KMS-11 (cell line): ENCODE data around the gene DCP2.

Experiments used
- H2AFZ ChIP-seq: fragments of 200-600 bp; sonication (generic); 2 replicates; pipeline ENCODE4 v1.6.1; 2016; ENCODE audit warnings: antibody characterized with exemption, mixed run types, low read depth
- H3K27ac ChIP-seq: fragments of 200-600 bp; sonication (generic); 2 replicates; pipeline ENCODE4 v1.6.1; 2016; ENCODE audit warnings: mild to moderate bottlenecking, mixed run types
- H3K27me3 ChIP-seq: fragments of 200-600 bp; sonication (generic); 2 replicates; pipeline ENCODE4 v1.6.1; 2017; ENCODE audit warnings: mild to moderate bottlenecking, low read depth, mixed run types, moderate library complexity; ENCODE audit not compliant: insufficient read depth
- H3K36me3 ChIP-seq: fragments of 200-600 bp; sonication (generic); 2 replicates; pipeline ENCODE4 v1.6.1; 2017; ENCODE audit warnings: mild to moderate bottlenecking, mixed run types; ENCODE audit not compliant: insufficient read depth
- H3K4me1 ChIP-seq: fragments of 200-600 bp; sonication (generic); 2 replicates; pipeline ENCODE4 v1.6.1; 2016; ENCODE audit warnings: mild to moderate bottlenecking, low read depth, mixed run types; ENCODE audit not compliant: poor library complexity, severe bottlenecking
- H3K4me2 ChIP-seq: fragments of 200-600 bp; sonication (generic); 2 replicates; pipeline ENCODE4 v1.7.0; 2016; ENCODE audit warnings: mild to moderate bottlenecking, mixed run types
- H3K4me3 ChIP-seq: fragments of 200-600 bp; sonication (generic); IDR thresholded peaks from 2 replicates; pipeline ENCODE4 v1.6.1; 2017; ENCODE audit warnings: low read depth, low read length, mixed read lengths; ENCODE audit not compliant: insufficient read depth
- H3K79me2 ChIP-seq: fragments of 200-600 bp; sonication (generic); 2 replicates; pipeline ENCODE4 v1.6.1; 2016; ENCODE audit warnings: low read depth, mixed run types; ENCODE audit not compliant: insufficient read depth
- H3K9ac ChIP-seq: fragments of 200-600 bp; sonication (generic); 2 replicates; pipeline ENCODE4 v1.6.1; 2016; ENCODE audit warnings: mild to moderate bottlenecking, mixed run types
- H4K20me1 ChIP-seq: fragments of 200-600 bp; sonication (generic); 2 replicates; pipeline ENCODE4 v1.6.1; 2016; ENCODE audit warnings: mild to moderate bottlenecking, mixed run types; ENCODE audit not compliant: insufficient read depth
- TF ChIP-seq, protein P1 (sequence below): fragments of 200-600 bp; sonication (generic); conservative IDR thresholded peaks from 2 replicates; pipeline ENCODE4 v1.6.1; 2017; ENCODE audit warnings: low read depth, mild to moderate bottlenecking, antibody characterized with exemption, low read length, moderate library complexity, mixed read lengths

Gene DCP2

DNA sequence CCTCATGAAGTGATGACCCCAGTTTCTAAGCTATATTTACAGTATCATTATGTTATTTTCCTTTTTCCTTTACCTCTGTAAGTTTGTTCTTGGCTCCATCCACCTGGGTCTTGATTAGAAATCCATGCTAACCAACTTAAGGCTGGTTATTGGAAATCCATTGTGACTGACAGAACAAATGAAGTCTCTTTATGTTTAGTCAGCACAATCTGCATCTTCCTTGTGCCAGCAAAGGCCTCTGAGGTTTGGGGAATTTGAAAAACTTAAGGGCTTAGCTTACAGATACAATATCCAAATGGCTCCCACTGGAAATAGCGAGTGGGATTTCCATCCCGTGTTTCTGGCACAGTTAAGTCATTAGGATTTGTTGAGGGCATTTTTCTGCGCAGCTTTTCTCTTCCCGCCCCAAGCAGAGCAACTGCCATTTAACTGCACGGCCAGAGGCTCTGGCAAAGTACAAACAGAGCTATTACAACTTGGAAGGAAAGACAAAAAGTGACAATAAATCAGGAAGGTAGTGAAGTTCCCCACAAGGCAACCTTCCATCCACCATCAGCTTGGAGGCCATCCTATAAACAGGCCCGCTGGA, 64.2 kb downstream of the DCP2 start:
- no peaks in the 10 kb centered on the region for H3K36me3 ChIP-seq
- H3K4me3 ChIP-seq = no peak overlapping the region
- H3K9ac ChIP-seq = no peak overlapping the region
- no peaks in the 10 kb centered on the region for H3K4me1 ChIP-seq
- H4K20me1 ChIP-seq = no peaks in the 10 kb centered on the region
- H3K27me3 ChIP-seq = no peaks in the 10 kb centered on the region
- H2AFZ ChIP-seq = no peak overlapping the region
- TF ChIP-seq, protein P1, sequence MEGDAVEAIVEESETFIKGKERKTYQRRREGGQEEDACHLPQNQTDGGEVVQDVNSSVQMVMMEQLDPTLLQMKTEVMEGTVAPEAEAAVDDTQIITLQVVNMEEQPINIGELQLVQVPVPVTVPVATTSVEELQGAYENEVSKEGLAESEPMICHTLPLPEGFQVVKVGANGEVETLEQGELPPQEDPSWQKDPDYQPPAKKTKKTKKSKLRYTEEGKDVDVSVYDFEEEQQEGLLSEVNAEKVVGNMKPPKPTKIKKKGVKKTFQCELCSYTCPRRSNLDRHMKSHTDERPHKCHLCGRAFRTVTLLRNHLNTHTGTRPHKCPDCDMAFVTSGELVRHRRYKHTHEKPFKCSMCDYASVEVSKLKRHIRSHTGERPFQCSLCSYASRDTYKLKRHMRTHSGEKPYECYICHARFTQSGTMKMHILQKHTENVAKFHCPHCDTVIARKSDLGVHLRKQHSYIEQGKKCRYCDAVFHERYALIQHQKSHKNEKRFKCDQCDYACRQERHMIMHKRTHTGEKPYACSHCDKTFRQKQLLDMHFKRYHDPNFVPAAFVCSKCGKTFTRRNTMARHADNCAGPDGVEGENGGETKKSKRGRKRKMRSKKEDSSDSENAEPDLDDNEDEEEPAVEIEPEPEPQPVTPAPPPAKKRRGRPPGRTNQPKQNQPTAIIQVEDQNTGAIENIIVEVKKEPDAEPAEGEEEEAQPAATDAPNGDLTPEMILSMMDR = no peak
- no peak overlapping the region for H3K27ac ChIP-seq
- no peaks in the 10 kb centered on the region for H3K79me2 ChIP-seq
- H3K4me2 ChIP-seq = no peak overlapping the region

DNA sequence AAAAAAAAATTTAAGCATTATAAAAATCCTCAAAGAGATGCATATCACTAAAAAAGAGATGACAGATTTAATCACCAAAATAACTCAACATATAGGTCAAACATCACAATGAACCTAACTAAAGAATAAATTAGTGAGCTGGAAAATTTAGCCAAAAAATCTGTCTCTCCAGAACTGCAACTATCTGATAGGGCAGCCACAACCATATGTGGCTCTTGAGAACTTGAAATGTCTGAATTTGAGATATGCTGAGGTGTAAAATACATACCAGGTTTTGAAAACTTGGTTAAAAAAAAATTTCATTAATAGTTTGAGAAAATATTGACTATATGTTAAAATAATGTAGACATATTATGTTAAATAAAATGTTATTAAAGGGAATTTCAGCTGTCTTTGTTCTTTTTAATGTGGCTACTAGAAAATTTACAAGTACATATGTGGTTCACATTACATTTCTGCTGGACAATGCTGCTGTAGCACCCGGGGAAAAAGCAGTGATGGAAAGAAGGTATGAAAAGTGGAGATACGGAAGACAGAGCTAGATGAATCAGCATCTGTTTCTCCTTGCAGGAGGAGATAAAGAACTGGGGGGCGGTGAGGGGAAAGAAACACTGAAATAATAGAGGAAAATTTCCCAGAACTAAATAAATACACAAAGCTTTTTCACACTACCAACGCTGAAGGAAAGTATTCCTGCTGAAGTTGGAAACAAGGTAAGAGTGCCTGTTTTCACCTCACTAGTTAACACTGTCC, 66.1 kb downstream of the DCP2 start:
- H3K9ac ChIP-seq = no peak overlapping the region
- no peaks in the 10 kb centered on the region for H3K27me3 ChIP-seq
- no peaks in the 10 kb centered on the region for H3K36me3 ChIP-seq
- no peak overlapping the region for H3K4me2 ChIP-seq
- no peaks in the 10 kb centered on the region for H3K4me1 ChIP-seq
- no peak overlapping the region for H3K4me3 ChIP-seq
- H3K27ac ChIP-seq = no peak overlapping the region
- no peaks in the 10 kb centered on the region for H4K20me1 ChIP-seq
- TF ChIP-seq, protein P1 = no peak
- H3K79me2 ChIP-seq = no peaks in the 10 kb centered on the region
- H2AFZ ChIP-seq = no peak overlapping the region

DNA sequence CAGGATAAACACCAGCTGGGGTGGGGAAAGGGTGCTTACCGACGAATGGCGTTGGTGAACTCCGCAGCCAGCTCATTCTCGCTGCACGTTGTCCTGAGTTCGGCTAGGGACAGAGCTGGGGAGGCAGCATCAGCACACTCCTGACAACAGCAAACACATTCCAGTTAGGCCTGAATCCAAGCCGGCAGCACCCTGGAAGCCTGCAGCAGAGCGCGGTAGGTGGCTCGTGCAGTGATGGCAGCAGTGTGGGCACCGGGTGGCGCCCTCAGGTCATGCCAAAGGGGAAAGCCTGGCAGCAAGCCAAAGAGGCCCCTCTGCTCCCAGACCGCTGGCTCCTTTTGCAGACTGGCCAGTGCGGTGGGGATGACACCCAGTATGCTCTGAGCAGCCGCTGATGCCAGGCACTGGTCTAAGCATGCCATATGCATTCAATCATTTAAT, 66.9 kb downstream of the DCP2 start:
- Histone ChIP-seq H3K4me2 (no peak overlapping the region), H3K79me2 (no peaks in the 10 kb centered on the region), H3K27me3 (no peaks in the 10 kb centered on the region), H4K20me1 (no peaks in the 10 kb centered on the region), H3K36me3 (no peaks in the 10 kb centered on the region), H3K4me1 (no peaks in the 10 kb centered on the region), H3K9ac (no peak overlapping the region), H3K27ac (no peak overlapping the region), H3K4me3 (no peak overlapping the region), H2AFZ (no peak overlapping the region)
- TF ChIP-seq, protein P1 = no peak

DNA sequence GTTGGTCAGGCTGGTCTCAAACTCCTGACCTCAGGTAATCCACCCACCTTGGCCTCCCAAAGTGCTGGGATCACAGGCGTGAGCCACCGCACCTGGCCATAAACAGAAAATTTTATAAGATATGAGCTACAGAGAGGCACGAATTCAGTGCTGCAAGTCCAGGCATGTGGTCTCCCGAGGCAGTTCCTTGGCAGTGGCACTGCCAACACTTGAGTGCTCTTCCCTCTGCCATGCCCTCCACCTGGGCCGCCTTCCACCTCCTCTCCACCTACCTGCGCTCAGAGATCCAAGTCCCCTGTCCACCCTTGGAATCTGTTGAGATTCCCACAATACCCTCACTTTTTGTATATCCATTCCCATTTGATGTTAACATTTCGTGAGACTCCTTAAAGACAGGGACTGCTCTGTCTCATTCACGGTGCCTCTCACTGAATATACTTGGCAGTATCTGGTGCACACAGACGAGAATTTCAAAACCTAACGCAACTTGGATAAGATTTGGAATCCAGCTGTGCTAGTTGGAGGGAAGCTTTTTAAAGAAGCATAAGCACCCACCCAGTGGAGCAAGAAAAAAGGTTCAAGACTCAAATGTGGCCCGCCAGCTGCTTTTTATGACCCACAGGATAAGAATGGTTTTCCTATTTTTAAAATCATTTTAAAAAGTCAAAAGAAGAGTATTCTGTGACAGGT, 68.3 kb downstream of the DCP2 start:
- H3K36me3 ChIP-seq = no peaks in the 10 kb centered on the region
- H3K9ac ChIP-seq = no peak overlapping the region
- H3K4me1 ChIP-seq = no peaks in the 10 kb centered on the region
- no peak overlapping the region for H3K4me3 ChIP-seq
- no peak overlapping the region for H3K27ac ChIP-seq
- no peak overlapping the region for H2AFZ ChIP-seq
- H4K20me1 ChIP-seq = no peaks in the 10 kb centered on the region
- TF ChIP-seq, protein P1 = no peak
- no peak overlapping the region for H3K4me2 ChIP-seq
- no peaks in the 10 kb centered on the region for H3K79me2 ChIP-seq
- H3K27me3 ChIP-seq = no peaks in the 10 kb centered on the region
